Posterior vena cava (tissue), 2 donors: ENCODE measurements around the gene TMEM63C. TPM values are rescaled to one million over a fixed set of nuclear protein-coding genes. Genes with fewer than 3 reads are reported as not detected.
"Not testable (repeated sequence)": the region's sequence is repeated elsewhere in the genome, so short reads cannot be mapped to it uniquely, and the experiment has no call there.

Experiments
- DNase-seq: peaks from one replicate; pipeline ENCODE4 v3.0.0-alpha.2; 2020; ENCODE audit warnings: low spot score
- intact Hi-C, 2 donors: fragments of 100-400 bp; cut with DNase I; formaldehyde crosslinking; loops; one replicate each; pipeline versions ENCODE4 v1.14.1 to v1.14.2; 2022 to 2023
- total RNA-seq, 2 donors: library from RNA; stranded (reverse); fragmentation: NEBNext Ultra II Directional; extraction: Animal tissue kit (Norgen Biotek cat#: 25700); gene quantifications; one replicate each; pipeline ENCODE4 v1.2.1, GENCODE V29; 2021
- donor health status: DM: yes; HTN: yes; CAD: no.
- donor health status: DM: yes; HTN: yes; CAD: no.

TMEM63C gene
- total RNA-seq, 2 donors from 2014 or later: not detected

- no peak for DNase-seq
- intact Hi-C loops: loop anchor here (5.0 to 10.0 kb wide), 2 partner anchors 163 to 165 kb away; no protein-coding TSS in a partner anchor
Measured at GRCh38 chr14:77151918-77152588, 29.5 kb upstream of the TMEM63C start.

DNA sequence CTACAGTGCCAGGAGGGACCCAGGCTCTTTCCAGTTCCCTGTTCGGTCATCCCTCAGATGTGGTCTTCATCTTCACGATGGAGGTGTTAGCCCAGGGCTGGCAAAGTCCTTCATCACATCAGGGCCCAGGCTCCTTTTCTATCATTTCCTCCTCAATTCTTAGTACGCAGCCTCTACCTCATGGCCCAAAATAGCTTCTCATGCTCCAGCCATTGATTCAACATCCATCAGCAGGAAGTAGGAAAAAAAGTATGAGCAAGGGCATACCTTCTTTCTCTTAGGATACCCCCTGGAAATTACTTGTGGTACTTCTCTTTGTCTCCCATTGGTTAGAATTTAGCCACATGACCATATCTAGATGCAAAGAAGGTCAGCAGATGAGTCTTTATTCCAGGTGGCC, 27.8 kb upstream of the TMEM63C start:
- intact Hi-C loops: loop anchor here (5.0 to 10.0 kb wide), 2 partner anchors 161 to 163 kb away; no protein-coding TSS in a partner anchor

GRCh38 chr14:77154421-77154820, 27.2 kb upstream of the TMEM63C start:
- no peak for DNase-seq
- intact Hi-C loops: loop anchor here (5.0 to 10.0 kb wide), 2 partner anchors 160 to 163 kb away; no protein-coding TSS in a partner anchor

More for the DNA sequence above, 27.8 kb upstream of the TMEM63C start:
- DNase-seq: no peak

DNA sequence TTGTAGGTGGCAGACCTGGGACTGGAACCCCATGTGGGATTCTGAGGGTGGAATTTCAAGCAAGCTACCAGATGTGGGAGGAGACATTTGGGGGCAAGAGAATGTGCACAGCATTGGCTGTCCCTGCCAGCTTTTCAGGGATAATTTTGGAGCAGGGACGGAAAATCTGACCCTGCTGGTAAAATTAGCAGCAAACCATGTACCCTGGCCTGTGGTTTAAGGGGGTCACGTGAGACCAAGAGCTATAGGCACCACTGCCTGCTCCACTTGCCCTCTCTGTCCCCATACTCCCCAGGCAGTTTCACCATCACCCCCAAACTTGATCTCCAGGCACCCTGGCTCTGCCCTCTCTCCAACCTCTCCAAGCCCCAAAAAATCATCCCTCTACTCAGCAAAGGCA, 26.5 kb upstream of the TMEM63C start:
- intact Hi-C loops: loop anchor here in 1 of 2 donors (10.0 kb wide), 1 partner anchor 160 kb away; no protein-coding TSS in a partner anchor
- no peak for DNase-seq

GRCh38 chr14:77157740-77158139, 23.9 kb upstream of the TMEM63C start:
- DNase-seq: no peak
- intact Hi-C loops: loop anchor here in 1 of 2 donors (10.0 kb wide), 1 partner anchor 157 kb away; no protein-coding TSS in a partner anchor

- intact Hi-C loops: loop anchor here in 1 of 2 donors (10.0 kb wide), 1 partner anchor 156 kb away; no protein-coding TSS in a partner anchor
- no peak for DNase-seq
Measured at GRCh38 chr14:77158175-77158881, 23.3 kb upstream of the TMEM63C start.

DNA sequence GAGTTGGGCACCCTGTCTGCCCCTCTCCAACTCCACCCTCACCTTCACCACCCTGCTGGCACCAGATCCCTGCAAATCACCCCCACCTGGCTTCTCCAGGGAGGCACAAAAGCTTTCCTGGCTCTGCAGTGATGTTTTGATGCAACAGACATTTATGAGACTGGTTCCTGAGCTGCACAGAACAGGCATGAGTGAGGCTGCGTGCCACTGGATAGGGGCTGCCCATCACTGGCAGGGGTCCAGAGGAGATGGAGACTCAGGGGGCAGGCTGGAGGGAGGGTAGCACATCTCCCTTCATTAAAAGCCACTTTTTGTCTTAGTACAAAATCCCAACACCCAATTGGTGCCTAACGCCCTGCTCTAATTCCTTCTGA, 22.7 kb upstream of the TMEM63C start:
- DNase-seq: no peak
- intact Hi-C loops: loop anchor here in 1 of 2 donors (10.0 kb wide), 1 partner anchor 156 kb away; no protein-coding TSS in a partner anchor

- intact Hi-C loops: no loop called here
- DNase-seq: no peak
Measured at GRCh38 chr14:77161011-77161410, 20.6 kb upstream of the TMEM63C start.

DNA sequence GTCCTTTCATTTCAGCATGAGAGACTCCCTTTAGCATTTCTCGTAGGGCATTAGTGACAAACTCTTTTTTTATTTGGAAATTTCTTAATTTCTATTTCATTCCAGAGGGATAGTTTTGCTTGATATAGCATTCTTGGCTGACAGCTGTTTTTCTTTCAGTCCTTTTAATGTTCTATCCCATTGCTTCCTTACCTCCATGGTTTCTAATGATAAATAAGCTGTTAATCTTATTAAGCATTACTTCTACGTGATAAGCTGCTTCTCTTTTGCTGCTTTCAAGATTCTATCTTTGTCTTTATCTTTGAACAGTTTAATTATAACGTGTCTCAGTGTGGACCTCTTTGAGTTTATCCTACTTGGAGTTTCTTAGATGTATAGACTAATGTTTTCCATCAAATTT, 11.6 kb upstream of the TMEM63C start:
- no peak for DNase-seq
- intact Hi-C loops: no loop called here

DNA sequence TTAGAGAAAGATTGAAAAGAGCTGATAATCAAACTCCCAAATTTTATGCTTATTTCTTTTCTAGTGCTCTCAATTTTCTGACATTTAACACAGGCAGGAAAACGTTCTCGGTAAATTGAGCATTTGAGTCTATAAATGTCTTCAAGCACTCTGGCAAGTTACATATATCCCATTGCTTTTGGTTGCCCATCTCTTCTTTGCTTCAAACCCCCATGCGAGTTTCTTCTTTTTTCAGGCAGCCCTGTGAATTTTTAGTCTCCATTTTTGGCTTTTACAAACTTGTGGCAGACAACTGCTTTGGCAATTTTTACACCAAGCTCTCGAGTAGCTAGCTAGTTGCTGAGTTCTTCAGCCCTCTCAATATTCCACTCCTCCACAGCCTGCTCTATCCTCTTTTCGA, 8.7 kb upstream of the TMEM63C start:
- DNase-seq: no peak
- intact Hi-C loops: no loop called here

DNA sequence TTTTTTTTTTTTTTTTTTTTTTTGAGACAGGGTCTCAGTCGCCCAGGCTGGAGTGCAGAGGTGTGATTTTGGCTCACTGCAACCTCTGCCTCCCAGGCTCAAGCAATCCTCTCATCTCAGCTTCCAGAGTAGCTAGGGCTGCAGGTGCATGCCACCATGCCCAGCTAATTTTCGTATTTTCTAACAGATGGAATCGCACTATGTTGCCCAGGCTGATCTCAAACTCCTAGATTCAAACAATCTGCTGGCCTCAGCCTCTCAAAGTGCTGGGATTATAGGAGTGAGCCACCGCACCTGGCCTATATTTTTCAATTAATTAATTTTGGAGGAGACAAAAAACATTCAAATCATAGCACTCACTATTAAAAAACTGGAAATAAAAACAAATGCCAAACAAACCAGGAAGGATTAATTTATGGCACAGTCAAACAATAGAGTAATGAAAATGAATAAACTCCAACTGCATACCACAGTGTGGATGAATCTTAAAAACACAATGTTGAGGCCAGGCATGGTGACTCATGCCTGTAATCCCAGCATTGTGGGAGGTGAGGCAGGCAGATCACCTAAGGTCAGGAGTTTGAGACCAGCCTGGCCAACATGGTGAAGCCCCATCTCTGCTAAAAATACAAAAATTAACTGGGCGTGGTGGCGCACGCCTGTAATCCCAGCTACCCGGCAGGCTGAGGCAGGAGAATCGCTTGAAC, 7.5 kb upstream of the TMEM63C start:
- intact Hi-C loops, DNase-seq: not testable (repeated sequence)

GRCh38 chr14:77175843-77176242, 5.8 kb upstream of the TMEM63C start:
- DNase-seq: no peak
- intact Hi-C loops: no loop called here

- intact Hi-C loops: no loop called here
- no peak for DNase-seq
Measured at GRCh38 chr14:77177702-77178101, 3.9 kb upstream of the TMEM63C start.

- no peak for DNase-seq
- intact Hi-C loops: no loop called here
Measured at GRCh38 chr14:77178656-77179055, 2.9 kb upstream of the TMEM63C start.

- no peak for DNase-seq
- intact Hi-C loops: no loop called here
Measured at GRCh38 chr14:77180726-77181602, 634 bp upstream of the TMEM63C start.

- intact Hi-C loops: no loop called here
- DNase-seq: no peak
Measured at GRCh38 chr14:77183896-77184295, 2.3 kb downstream of the TMEM63C start.

- intact Hi-C loops: no loop called here
- DNase-seq: no peak
Measured at GRCh38 chr14:77184396-77185092, 2.9 kb downstream of the TMEM63C start.

DNA sequence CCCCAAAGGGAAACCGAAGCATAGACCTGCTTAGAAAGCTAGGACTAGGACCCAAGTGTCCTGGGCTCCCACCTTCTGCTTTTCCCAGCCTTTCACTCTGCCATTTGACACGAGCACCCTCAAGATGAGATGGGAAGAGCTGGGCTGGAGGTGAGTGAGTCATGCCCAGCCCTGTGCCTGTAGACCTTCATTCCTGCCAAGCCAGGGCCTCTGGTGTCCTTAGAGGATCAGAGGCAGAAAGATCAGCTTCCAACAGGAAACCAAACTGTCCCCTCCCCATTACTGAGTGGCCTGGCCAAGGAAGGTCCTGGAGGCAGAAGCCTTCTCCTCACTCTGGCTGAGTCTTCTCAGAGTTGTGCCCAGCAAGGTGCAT, 3.5 kb downstream of the TMEM63C start:
- intact Hi-C loops: no loop called here
- DNase-seq: no peak
